Loucy (cell line): ENCODE measurements around the gene CAPN3.

Experiments
- CTCF ChIP-seq: fragments of 200-600 bp; sonication (generic); conservative IDR thresholded peaks from 2 replicates; pipeline ENCODE4 v1.5.1; 2014; ENCODE audit warnings: mild to moderate bottlenecking, antibody characterized with exemption, low read length
- EZH2phosphoT487 ChIP-seq: fragments of 200-600 bp; IDR thresholded peaks from 2 replicates; pipeline ENCODE4 v1.6.1; 2018; ENCODE audit warnings: antibody characterized with exemption, mild to moderate bottlenecking, moderate library complexity, borderline replicate concordance

GRCh38 chr15:42385980-42386700, 26.8 kb downstream of the CAPN3 start:
- no peak for TF ChIP-seq CTCF
- no peak for TF ChIP-seq EZH2phosphoT487
